ENCODE results near the gene FADS6. TPM values are rescaled to one million over a fixed set of nuclear protein-coding genes. Genes with fewer than 3 reads are reported as not detected.

Gene FADS6
- total and polyA plus RNA-seq, 2 of the 13 experiments (the other 11 are each of a cell fraction or from before 2014, with no cell fraction given): 0.11 TPM

- TF ChIP-seq SMAD3 (CRISPR knock-in tag; IDR thresholded peaks at IDR 0.05) (no peak), HNRNPUL1 (IDR thresholded peaks at IDR 0.05; ENCODE audit: low read depth, low read length) (no peak), RCOR2 (CRISPR knock-in tag; IDR thresholded peaks at IDR 0.05) (no peak), ZFX (CRISPR knock-in tag; IDR thresholded peaks at IDR 0.05; ENCODE audit: low read depth) (no peak), HOMEZ (CRISPR knock-in tag; IDR thresholded peaks at IDR 0.05; ENCODE audit: low read depth) (no peak), SRSF4 (IDR thresholded peaks at IDR 0.05; ENCODE audit: low read depth, low read length, poor library complexity, severe bottlenecking) (no peak), PHF21A (CRISPR knock-in tag; IDR thresholded peaks at IDR 0.05) (no peak), CEBPZ (IDR thresholded peaks at IDR 0.05; ENCODE audit: low read length) (no peak), ZKSCAN5 (CRISPR knock-in tag; IDR thresholded peaks at IDR 0.05) (no peak), ZNF317 (CRISPR knock-in tag; IDR thresholded peaks at IDR 0.05) (no peak), IRF1 (CRISPR knock-in tag; IDR thresholded peaks at IDR 0.05; ENCODE audit: low read depth) (no peak), NFE2L2 (IDR thresholded peaks at IDR 0.05; ENCODE audit: low read length) (no peak), ISX (CRISPR knock-in tag; conservative IDR thresholded peaks at IDR 0.05) (no peak), GPN1 (CRISPR knock-in tag; IDR thresholded peaks at IDR 0.05; ENCODE audit: borderline replicate concordance) (no peak), HNRNPK (IDR thresholded peaks at IDR 0.05; ENCODE audit: low read depth, low read length, poor library complexity, severe bottlenecking) (no peak)
- TF ChIP-seq, protein P1, sequence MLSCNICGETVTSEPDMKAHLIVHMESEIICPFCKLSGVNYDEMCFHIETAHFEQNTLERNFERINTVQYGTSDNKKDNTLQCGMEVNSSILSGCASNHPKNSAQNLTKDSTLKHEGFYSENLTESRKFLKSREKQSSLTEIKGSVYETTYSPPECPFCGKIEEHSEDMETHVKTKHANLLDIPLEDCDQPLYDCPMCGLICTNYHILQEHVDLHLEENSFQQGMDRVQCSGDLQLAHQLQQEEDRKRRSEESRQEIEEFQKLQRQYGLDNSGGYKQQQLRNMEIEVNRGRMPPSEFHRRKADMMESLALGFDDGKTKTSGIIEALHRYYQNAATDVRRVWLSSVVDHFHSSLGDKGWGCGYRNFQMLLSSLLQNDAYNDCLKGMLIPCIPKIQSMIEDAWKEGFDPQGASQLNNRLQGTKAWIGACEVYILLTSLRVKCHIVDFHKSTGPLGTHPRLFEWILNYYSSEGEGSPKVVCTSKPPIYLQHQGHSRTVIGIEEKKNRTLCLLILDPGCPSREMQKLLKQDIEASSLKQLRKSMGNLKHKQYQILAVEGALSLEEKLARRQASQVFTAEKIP (CRISPR knock-in tag; IDR thresholded peaks at IDR 0.05; ENCODE audit: borderline replicate concordance): no peak
- Histone ChIP-seq H3K79me2 (ENCODE audit: insufficient read depth, low read length) (no peaks in the 10 kb centered on the region), H4K20me1 (ENCODE audit: insufficient read depth, low read length) (no peaks in the 10 kb centered on the region), H3K4me2 (ENCODE audit: low read depth, low read length) (no peak overlapping the region), H3K4me1 (ENCODE audit: insufficient read depth, low read length) (peaks cover 15% of the 10 kb centered on the region), H2AFZ (ENCODE audit: low read length) (no peak overlapping the region), H3K27me3 (ENCODE audit: control insufficient read depth in 1 of 2, insufficient read depth in 2 of 2, low read length in 2 of 2) (no peaks in the 10 kb centered on the region), H3K27ac (ENCODE audit: extremely low read length, insufficient read depth, low read length) (no peak overlapping the region), H3K36me3 (replicated peaks in 1 of 2; ENCODE audit: control insufficient read depth in 1 of 2, insufficient read depth in 2 of 2, low read length in 2 of 2) (peaks cover 0 to 2% of the 10 kb centered on the region in 2 experiments; a peak in 1 of 5 replicates), H3K9ac (ENCODE audit: insufficient read depth, low read depth, low read length) (no peak overlapping the region), H3K4me3 (replicated peaks in 1 of 3; ENCODE audit: insufficient read depth in 1 of 3, low read depth in 2 of 3, low read length in 3 of 3) (no peak overlapping the region), H3K9me3 (ENCODE audit: low read length) (no peaks in the 10 kb centered on the region)
- DNase-seq (ENCODE audit: low spot score): no peak
- intact Hi-C loops (cut with micrococcal nuclease; ENCODE audit: unreplicated experiment) (no loop called here), in situ Hi-C loops (cut with HindIII; ENCODE audit: extremely low pct_ligation_motif_present, low pct_unique_long_range_greater_than_20kb) (no loop called here)
- WGBS (ENCODE audit: low lambda C conversion rate): 100% methylated on average over 7 of the region's 11 CpGs
- POLR2A ChIA-PET: interaction anchor here (1.3 kb wide), 1 partner anchor 45 kb away, joined by 3 read pairs; the partner anchor contains the start of gene FDXR
- no peak for FAIRE-seq
- CTCF ChIA-PET (ENCODE audit: low intra/inter-chr PET ratio, low total read pairs): no interaction called here
- no peak for ATAC-seq
- BruUV-seq (replicated peaks): no TSS peak
These were observed 65.6 kb downstream of the FADS6 start for GRCh38 chr17:74827800-74828199.
